Activated CD8-positive, alpha-beta T cell treated with anti-CD3 and anti-CD28 coated beads for 36 hours (primary cell): ENCODE data around the gene ZBTB25. TPM values are rescaled to one million over a fixed set of nuclear protein-coding genes. Genes with fewer than 3 reads are reported as not detected.

Source experiments
- ATAC-seq: fragments of 200-7000 bp; cut with Tn5 transposase; one replicate; pipeline ENCODE4 v1.10.0; 2021; ENCODE audit warnings: mild to moderate bottlenecking, moderate library complexity
- CTCF ChIA-PET: fragments of 350-600 bp; sonication (Branson Sonifier 250); formaldehyde crosslinking; loops from one replicate; lab custom pipeline; 2021; ENCODE audit warnings: antibody characterized with exemption; lab: Charles Lee
- POLR2A ChIA-PET: fragments of 350-600 bp; sonication (Branson Sonifier 250); formaldehyde crosslinking; loops from one replicate; lab custom pipeline; 2021; ENCODE audit warnings: antibody characterized with exemption; lab: Charles Lee
- DNase-seq: peaks from one replicate; pipeline ENCODE4 v3.0.0-alpha.2; 2020
- H3K27ac Mint-ChIP-seq: one replicate; pipeline ENCODE4 v1.8.0; 2021; ENCODE audit warnings: mild to moderate bottlenecking, mixed read lengths
- H3K27me3 Mint-ChIP-seq: one replicate; pipeline ENCODE4 v1.8.0; 2021; ENCODE audit warnings: mixed read lengths
- H3K36me3 Mint-ChIP-seq: one replicate; pipeline ENCODE4 v1.8.0; 2021; ENCODE audit warnings: low read depth, mixed read lengths
- H3K4me1 Mint-ChIP-seq: one replicate; pipeline ENCODE4 v1.8.0; 2021; ENCODE audit warnings: low read depth, mixed read lengths
- H3K4me3 Mint-ChIP-seq: one replicate; pipeline ENCODE4 v1.8.0; 2021; ENCODE audit warnings: mild to moderate bottlenecking, moderate library complexity, mixed read lengths
- H3K9me3 Mint-ChIP-seq: one replicate; pipeline ENCODE4 v1.8.0; 2021; ENCODE audit warnings: mixed read lengths
- CTCF ChIP-seq: fragments of 200-600 bp; IDR thresholded peaks from one replicate; pipeline ENCODE4 v1.8.0; 2022; ENCODE audit warnings: antibody characterized with exemption, mild to moderate bottlenecking
- intact Hi-C: fragments of 100-400 bp; cut with micrococcal nuclease; formaldehyde crosslinking; loops from one replicate; pipeline ENCODE4 v1.10.0; 2022
- total RNA-seq, 2 experiments: library from RNA; stranded (reverse); gene quantifications; one replicate each; pipeline ENCODE4 v1.2.3, GENCODE V29; 2021

The ZBTB25 gene
- total RNA-seq, 2 experiments from 2014 or later: 58.6 to 58.8 TPM

- ChIA-PET CTCF (interaction anchor here (1.0 to 1.3 kb wide), 2 partner anchors 14 to 19 kb away, joined by 3 read pairs; no protein-coding TSS in a partner anchor), POLR2A (interaction anchor here (0.6 kb wide), 1 partner anchor 27 kb away, joined by 3 read pairs; no protein-coding TSS in a partner anchor)
- peak overlapping the region; percentile 28 for H3K27ac Mint-ChIP-seq
- H3K4me1 Mint-ChIP-seq: peaks cover 24% of the 10 kb centered on the region
- peaks cover 46% of the 10 kb centered on the region for H3K36me3 Mint-ChIP-seq
- no peaks in the 10 kb centered on the region for H3K27me3 Mint-ChIP-seq
- ATAC-seq: peak; percentile 30
- DNase-seq: no peak
- intact Hi-C loops: no loop called here
- H3K9me3 Mint-ChIP-seq: no peaks in the 10 kb centered on the region
- no peak overlapping the region for H3K4me3 Mint-ChIP-seq
- TF ChIP-seq CTCF: no peak
Measured at GRCh38 chr14:64410084-64410774, 93.4 kb downstream of the ZBTB25 start.

GRCh38 chr14:64409126-64409920, 94.3 kb downstream of the ZBTB25 start:
- DNase-seq: no peak
- intact Hi-C loops: no loop called here
- no peaks in the 10 kb centered on the region for H3K9me3 Mint-ChIP-seq
- peak overlapping the region; percentile 9 for H3K27ac Mint-ChIP-seq
- POLR2A ChIA-PET: no interaction called here
- no peaks in the 10 kb centered on the region for H3K27me3 Mint-ChIP-seq
- peaks cover 28% of the 10 kb centered on the region for H3K4me1 Mint-ChIP-seq
- H3K4me3 Mint-ChIP-seq: no peak overlapping the region
- CTCF ChIA-PET: no interaction called here
- H3K36me3 Mint-ChIP-seq: peaks cover 47% of the 10 kb centered on the region
- TF ChIP-seq CTCF: no peak
- ATAC-seq: no peak

- ChIA-PET CTCF (interaction anchor here (1.3 to 1.8 kb wide), 2 partner anchors 23 to 64 kb away, joined by 3 to 8 read pairs; no protein-coding TSS in a partner anchor), POLR2A (no interaction called here)
- TF ChIP-seq CTCF: no peak
- Mint-ChIP-seq H3K4me1 (peaks cover 30% of the 10 kb centered on the region), H3K27ac (no peak overlapping the region), H3K36me3 (peaks cover 46% of the 10 kb centered on the region), H3K9me3 (no peaks in the 10 kb centered on the region), H3K27me3 (no peaks in the 10 kb centered on the region), H3K4me3 (no peak overlapping the region)
- ATAC-seq (no peak), DNase-seq (no peak)
- intact Hi-C loops: no loop called here
Measured at GRCh38 chr14:64407329-64407728, 96.3 kb downstream of the ZBTB25 start.

GRCh38 chr14:64405295-64405694, 98.3 kb downstream of the ZBTB25 start:
- DNase-seq (no peak), ATAC-seq (no peak)
- POLR2A ChIA-PET: no interaction called here
- no peak for TF ChIP-seq CTCF
- Mint-ChIP-seq H3K36me3 (peaks cover 43% of the 10 kb centered on the region), H3K27ac (no peak overlapping the region), H3K4me1 (peaks cover 20% of the 10 kb centered on the region), H3K27me3 (no peaks in the 10 kb centered on the region), H3K9me3 (no peaks in the 10 kb centered on the region), H3K4me3 (no peak overlapping the region)
- intact Hi-C loops: no loop called here
- CTCF ChIA-PET: interaction anchor here (1.2 to 1.3 kb wide), 2 partner anchors 25 to 27 kb away, joined by 4 read pairs; no protein-coding TSS in a partner anchor
